G401 (cell line): Measurements from ENCODE around the gene ZNF37A. TPM values are rescaled to one million over a fixed set of nuclear protein-coding genes. Genes with fewer than 3 reads are reported as not detected.
"Not testable (repeated sequence)": the region's sequence is repeated elsewhere in the genome, so short reads cannot be mapped to it uniquely, and the experiment has no call there.

Source experiments
- DNase-seq: peaks from one replicate; pipeline ENCODE4 v3.0.0-alpha.2; 2015; ENCODE audit warnings: low spot score
- in situ Hi-C: cut with HindIII; loops from 2 replicates; pipeline ENCODE4 v1.10.0; 2016; ENCODE audit warnings: low sequenced_read_pairs, mixed read lengths
- total RNA-seq: library from RNA; depleted of rRNA; stranded (reverse); fragments of >200 nt; shearing (Covaris generic); gene quantifications from 2 replicates; pipeline ENCODE4 v1.2.3, GENCODE V29; 2014; rRNA removed

Gene ZNF37A
- total RNA-seq, 1 experiment from 2014 or later: 12.1 TPM

DNA sequence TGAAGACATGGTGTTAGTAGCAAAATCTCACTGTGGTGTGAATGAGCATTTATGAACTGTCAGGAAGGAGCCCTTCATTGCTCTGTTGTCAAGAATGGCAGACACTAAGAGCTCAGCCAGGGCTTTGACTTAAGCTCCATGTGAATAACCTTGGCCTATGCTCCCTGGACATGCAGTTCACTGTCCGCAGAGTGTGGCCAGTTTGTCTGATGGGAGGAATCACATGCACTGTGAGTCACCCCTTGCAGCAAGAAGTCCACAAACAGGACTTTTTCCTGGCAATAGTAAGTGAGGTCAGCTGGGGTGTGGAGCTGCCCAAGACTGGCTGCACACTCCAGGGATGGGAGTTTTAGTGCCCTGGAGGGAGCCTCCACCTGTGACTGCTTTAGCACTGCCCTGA lies 49.5 kb downstream of the ZNF37A start:
- in situ Hi-C loops: no loop called here
- DNase-seq: no peak

DNA sequence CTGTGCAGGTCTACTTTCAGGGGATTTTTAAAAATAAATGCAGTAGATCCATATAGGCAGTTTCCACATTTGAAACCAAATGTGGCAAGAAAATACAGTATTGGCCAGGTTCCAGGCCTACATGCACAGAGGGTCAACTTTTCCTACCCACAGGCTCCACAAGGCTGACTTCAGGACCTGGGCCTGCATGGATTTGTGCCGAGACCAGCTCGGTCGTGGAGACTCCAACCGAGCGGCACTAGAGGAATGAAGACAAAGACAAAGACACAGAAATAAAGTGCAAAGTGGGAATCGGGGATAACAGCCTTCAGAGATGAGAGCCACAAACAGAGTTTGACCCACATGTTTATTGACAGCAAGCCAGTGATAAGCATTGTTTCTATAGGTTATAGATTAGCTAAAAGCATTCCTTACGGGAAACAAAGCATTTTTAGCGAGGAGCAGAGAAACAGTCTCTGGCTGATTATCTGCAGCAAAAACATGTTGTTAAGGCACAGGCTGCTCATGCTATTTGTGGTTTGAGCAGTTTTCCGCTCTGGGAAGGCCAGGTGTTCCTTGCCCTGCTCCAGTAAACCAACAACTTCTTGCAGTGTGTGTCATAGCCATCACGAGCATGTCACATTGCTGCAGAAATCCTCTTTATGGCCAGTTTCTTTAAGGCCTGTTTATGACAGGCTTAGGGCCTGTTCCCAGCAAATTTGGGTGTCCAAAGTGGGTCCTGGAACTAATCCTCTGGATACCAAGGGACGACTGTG lies 52.6 kb downstream of the ZNF37A start:
- no peak for DNase-seq
- in situ Hi-C loops: no loop called here

DNA sequence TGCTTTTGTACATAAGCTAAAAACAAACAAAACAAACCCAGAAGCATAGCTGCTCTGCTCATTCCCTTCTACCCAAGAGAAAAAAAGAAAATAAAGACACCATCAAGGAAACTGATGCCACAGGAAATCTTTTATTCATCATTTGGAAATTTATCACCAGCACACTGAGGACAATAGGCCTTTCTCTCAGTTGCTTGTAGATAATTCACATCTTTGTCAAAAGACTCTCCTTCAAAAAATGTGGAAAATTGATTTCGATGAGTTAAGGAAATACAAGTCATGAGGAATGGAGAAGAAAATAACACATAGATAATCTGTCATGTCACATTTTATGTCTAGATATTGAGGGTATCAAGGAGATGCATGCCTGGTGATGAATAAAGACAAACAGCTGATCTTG lies 53.5 kb downstream of the ZNF37A start:
- in situ Hi-C loops: no loop called here
- DNase-seq: no peak

DNA sequence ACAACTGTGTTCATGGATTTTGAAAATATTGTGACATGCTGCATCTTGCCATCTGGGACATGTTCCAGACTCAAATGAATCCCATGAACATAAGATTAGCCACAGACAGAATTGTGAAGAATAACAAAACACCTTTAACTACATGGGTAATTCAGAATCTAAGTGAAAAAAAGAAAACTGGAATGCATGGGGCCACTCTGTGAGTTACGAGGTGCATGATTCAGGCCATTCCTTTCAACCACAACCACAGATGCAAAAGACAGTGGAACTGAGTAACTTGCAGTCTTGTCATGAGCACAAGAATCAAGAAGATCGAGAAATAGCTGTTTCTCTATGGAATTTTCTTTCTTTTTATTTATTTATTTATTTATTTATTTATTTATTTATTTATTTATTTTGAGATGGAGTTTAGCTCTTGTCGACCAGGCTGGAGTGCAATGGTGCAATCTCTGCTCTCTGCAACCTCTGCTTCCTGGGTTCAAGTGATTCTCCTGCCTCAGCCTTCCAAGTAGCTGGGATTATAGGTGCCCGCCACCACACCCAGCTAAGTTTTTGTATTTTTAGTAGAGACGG lies 56.8 kb downstream of the ZNF37A start:
- in situ Hi-C loops, DNase-seq: not testable (repeated sequence)

DNA sequence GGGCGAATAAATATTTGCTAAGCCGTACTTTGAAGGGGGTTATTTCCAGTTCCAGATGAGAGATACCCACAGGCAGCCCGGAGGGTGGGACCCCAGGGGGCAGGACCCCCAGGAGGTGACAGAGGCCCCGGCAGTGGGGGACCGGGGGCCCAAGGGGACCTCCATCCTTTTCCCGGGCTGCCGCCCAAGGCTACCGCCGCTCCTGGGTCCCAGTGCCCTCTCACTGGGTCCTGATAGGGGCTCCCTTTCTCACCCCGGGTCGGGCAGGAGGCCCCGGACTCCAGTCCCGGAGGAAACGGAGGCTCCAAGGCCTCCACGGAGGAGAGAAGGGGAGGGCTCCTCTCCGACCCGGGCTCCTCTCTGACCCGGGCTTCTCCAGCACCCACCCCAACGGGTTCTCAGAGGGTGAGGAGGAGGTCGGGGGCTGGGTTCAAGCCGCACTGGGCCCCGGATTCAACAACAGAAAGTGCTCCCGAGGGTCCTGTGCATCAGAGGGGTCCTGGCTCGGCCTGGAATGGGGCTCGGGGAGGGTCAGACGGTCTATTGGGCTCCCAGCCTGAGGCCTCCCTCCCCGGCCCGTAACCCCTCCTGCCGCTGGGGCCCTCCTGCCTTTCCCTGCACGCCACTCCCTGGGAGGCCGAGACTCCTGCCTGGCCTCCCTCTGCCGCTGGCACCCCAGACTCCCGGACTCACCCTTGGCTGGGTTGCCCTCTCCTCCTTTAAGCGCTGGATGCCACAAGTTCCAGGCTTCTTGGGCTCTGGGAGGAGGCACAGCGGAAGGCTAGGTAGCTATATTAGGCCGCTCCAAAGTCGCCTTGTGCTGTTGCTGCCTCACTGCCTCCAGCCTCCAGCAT lies 62.5 kb downstream of the ZNF37A start:
- DNase-seq: no peak
- in situ Hi-C loops: no loop called here

DNA sequence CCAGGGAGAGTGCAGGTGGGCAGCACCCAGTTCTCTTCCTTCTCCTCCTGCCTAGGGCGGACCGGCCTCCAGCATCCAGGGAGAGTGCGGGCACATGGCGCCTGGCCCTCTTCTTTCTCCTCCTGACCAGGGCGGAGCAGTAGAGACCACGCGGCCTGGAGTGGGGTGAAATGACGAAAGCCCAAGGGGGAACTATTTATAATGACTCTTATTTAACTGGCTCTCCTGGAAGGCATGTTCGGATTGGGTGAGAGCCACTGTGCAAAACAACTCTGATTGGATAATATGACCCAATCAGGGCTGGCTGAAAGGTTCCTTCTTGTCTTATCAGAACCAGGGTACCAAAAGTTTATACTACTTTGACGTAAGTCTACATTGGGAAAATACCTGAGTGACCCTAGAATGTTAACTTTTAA lies 63.1 kb downstream of the ZNF37A start:
- no peak for DNase-seq
- in situ Hi-C loops: no loop called here

DNA sequence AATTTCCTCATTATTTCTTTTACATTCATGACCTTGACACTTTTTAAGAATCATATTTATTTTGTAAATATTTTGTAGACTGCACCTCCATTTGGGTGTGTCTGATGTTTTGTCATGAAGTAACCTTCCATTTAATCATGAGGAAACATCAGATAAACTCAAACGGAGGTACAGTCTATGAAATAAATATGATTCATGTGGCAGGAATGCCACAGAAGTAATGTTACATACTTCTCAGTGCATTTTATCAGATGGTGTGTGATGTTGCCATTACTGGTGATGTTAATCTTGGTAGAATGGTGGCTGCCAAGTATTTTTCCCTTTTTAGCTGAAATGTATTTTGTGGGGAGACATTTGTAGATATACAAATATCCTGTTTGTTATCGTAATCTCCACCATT lies 64.9 kb downstream of the ZNF37A start:
- in situ Hi-C loops: no loop called here
- no peak for DNase-seq

DNA sequence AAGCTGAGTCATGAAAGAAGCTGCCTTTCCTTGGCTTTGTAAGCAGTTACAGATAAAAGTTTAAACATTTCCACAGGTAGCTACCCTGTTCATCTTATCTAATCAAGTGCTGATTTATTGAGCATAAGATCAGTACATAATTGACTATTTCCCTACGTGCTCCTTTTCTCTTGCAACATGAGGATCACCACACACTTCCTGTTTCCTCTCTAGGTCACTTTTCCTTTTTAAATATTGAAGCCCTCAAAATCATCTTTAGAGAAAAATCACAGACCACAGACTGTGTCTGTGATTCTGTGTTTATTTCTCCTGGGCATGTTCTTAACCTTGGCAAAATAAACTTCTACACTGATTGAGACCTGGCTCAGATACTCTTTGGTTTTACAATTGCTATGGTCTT lies 69.5 kb downstream of the ZNF37A start:
- no peak for DNase-seq
- in situ Hi-C loops: no loop called here

DNA sequence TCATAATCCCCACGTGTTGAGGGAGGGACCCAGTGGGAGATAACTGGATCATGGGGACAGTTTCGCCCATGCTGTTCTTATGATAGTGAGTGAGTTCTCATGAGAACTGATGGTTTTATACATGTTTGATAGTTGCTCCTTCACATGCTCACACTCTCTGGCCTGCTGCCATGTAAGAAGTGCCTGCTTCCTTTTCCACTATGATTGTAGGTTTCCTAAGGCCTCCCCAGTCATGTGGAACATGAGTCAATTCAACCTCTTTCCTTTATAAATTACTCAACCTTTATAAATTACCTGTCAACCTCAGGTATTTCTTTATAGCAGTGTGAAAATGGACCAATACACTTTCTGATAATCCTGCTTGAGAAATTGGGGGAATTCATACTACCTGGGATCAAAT lies 80.2 kb downstream of the ZNF37A start:
- DNase-seq: no peak
- in situ Hi-C loops: no loop called here

DNA sequence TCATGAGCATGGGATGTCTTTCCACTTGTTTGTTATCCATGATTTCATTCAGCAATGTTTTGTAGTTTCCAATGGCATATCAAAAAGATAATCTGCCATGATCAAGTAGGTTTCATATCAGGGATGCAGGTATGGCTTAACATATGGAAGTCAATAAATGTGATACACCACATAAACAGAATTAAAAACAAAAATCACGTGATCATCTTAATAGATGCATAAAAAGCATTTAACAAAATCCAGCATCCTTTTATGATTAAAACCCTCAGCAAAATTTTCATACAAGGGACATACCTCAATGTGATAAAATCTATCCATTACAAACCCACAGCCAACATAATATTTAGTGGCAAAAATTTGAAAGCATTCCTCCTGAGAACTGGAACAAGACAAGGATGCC lies 90.3 kb downstream of the ZNF37A start:
- in situ Hi-C loops: no loop called here
- DNase-seq: no peak

Other genes with a start within 250 kb of the ZNF37A start
- gene ZNF248, start 236.7 kb upstream of the ZNF37A start, total RNA-seq: 3.3 and 10.2 TPM in 2 replicates
- 0.78 and 1.2 TPM in 2 replicates for gene ZNF25, start 117.7 kb upstream of the ZNF37A start, total RNA-seq
- 12.2 and 18.1 TPM in 2 replicates for gene ZNF33A, start 83.7 kb upstream of the ZNF37A start, total RNA-seq